Measurements from ENCODE around the gene SNRPD2. TPM values are rescaled to one million over a fixed set of nuclear protein-coding genes. Genes with fewer than 3 reads are reported as not detected.
"Not testable (repeated sequence)": the region's sequence is repeated elsewhere in the genome, so short reads cannot be mapped to it uniquely, and the experiment has no call there.

The SNRPD2 gene
- total RNA-seq, 1 donor from 2014 or later: 738 TPM

- Mint-ChIP-seq H3K27ac (no peak overlapping the region), H3K9me3 (no peaks in the 10 kb centered on the region), H3K36me3 (ENCODE audit: low read depth) (peaks cover 69% of the 10 kb centered on the region), H3K4me3 (ENCODE audit: low read depth) (no peak overlapping the region), H3K27me3 (ENCODE audit: low read depth) (no peaks in the 10 kb centered on the region), H3K4me1 (ENCODE audit: low read depth) (peaks cover 8% of the 10 kb centered on the region)
- DNase-seq (ENCODE audit: low spot score): no peak
- intact Hi-C loops (cut with micrococcal nuclease): no loop called here
Measured at GRCh38 chr19:45687599-45687998, 4.2 kb downstream of the SNRPD2 start.

GRCh38 chr19:45685045-45685444 lies 6.7 kb downstream of the SNRPD2 start:
- H3K9me3 Mint-ChIP-seq; H3K4me3 Mint-ChIP-seq (ENCODE audit: low read depth); H3K27ac Mint-ChIP-seq; intact Hi-C loops (cut with micrococcal nuclease); DNase-seq (ENCODE audit: low spot score); H3K27me3 Mint-ChIP-seq (ENCODE audit: low read depth): not testable (repeated sequence)
- Mint-ChIP-seq H3K36me3 (ENCODE audit: low read depth) (peaks cover 63% of the 10 kb centered on the region), H3K4me1 (ENCODE audit: low read depth) (peaks cover 10% of the 10 kb centered on the region)

GRCh38 chr19:45682908-45683307 lies 8.8 kb downstream of the SNRPD2 start:
- H3K9me3 Mint-ChIP-seq: no peaks in the 10 kb centered on the region
- H3K36me3 Mint-ChIP-seq (ENCODE audit: low read depth): peaks cover 48% of the 10 kb centered on the region
- DNase-seq (ENCODE audit: low spot score): no peak
- H3K27me3 Mint-ChIP-seq (ENCODE audit: low read depth): no peaks in the 10 kb centered on the region
- no peak overlapping the region for H3K4me3 Mint-ChIP-seq (ENCODE audit: low read depth)
- peaks cover 8% of the 10 kb centered on the region for H3K4me1 Mint-ChIP-seq (ENCODE audit: low read depth)
- H3K27ac Mint-ChIP-seq: no peak overlapping the region
- intact Hi-C loops (cut with micrococcal nuclease): no loop called here

GRCh38 chr19:45682117-45682516 lies 9.6 kb downstream of the SNRPD2 start:
- H3K9me3 Mint-ChIP-seq: no peaks in the 10 kb centered on the region
- intact Hi-C loops (cut with micrococcal nuclease): no loop called here
- H3K4me3 Mint-ChIP-seq (ENCODE audit: low read depth): no peak overlapping the region
- no peak overlapping the region for H3K27ac Mint-ChIP-seq
- peaks cover 40% of the 10 kb centered on the region for H3K36me3 Mint-ChIP-seq (ENCODE audit: low read depth)
- no peak for DNase-seq (ENCODE audit: low spot score)
- peaks cover 13% of the 10 kb centered on the region for H3K4me1 Mint-ChIP-seq (ENCODE audit: low read depth)
- peaks cover 2% of the 10 kb centered on the region for H3K27me3 Mint-ChIP-seq (ENCODE audit: low read depth)

GRCh38 chr19:45681391-45682015 lies 10.2 kb downstream of the SNRPD2 start:
- H3K4me3 Mint-ChIP-seq (ENCODE audit: low read depth): peak overlapping the region; percentile 76
- H3K9me3 Mint-ChIP-seq: no peaks in the 10 kb centered on the region
- peaks cover 34% of the 10 kb centered on the region for H3K36me3 Mint-ChIP-seq (ENCODE audit: low read depth)
- DNase-seq (ENCODE audit: low spot score): peak; percentile 86
- H3K27me3 Mint-ChIP-seq (ENCODE audit: low read depth): peaks cover 2% of the 10 kb centered on the region
- H3K27ac Mint-ChIP-seq: peak overlapping the region; percentile 72
- peaks cover 16% of the 10 kb centered on the region for H3K4me1 Mint-ChIP-seq (ENCODE audit: low read depth)
- intact Hi-C loops (cut with micrococcal nuclease): loop anchor here (2.0 kb wide), 1 partner anchor 39 kb away; no protein-coding TSS in a partner anchor

- Mint-ChIP-seq H3K27me3 (ENCODE audit: low read depth) (peaks cover 2% of the 10 kb centered on the region), H3K36me3 (ENCODE audit: low read depth) (peaks cover 3% of the 10 kb centered on the region), H3K4me3 (ENCODE audit: low read depth) (peak overlapping the region; percentile 79), H3K9me3 (no peaks in the 10 kb centered on the region), H3K27ac (peak overlapping the region; percentile 46), H3K4me1 (ENCODE audit: low read depth) (peaks cover 14% of the 10 kb centered on the region)
- intact Hi-C loops (cut with micrococcal nuclease): loop anchor here (1.0 kb wide), 2 partner anchors 8 to 15 kb away; partner anchors contain the start of gene QPCTL
- DNase-seq (ENCODE audit: low spot score): peak; percentile 70
Measured at GRCh38 chr19:45677351-45678230, 14.2 kb downstream of the SNRPD2 start.

GRCh38 chr19:45676851-45677263 lies 14.9 kb downstream of the SNRPD2 start:
- intact Hi-C loops (cut with micrococcal nuclease): loop anchor here (1.0 kb wide), 2 partner anchors 8 to 15 kb away; partner anchors contain the start of gene QPCTL
- Mint-ChIP-seq H3K9me3 (no peaks in the 10 kb centered on the region), H3K27ac (no peak overlapping the region), H3K4me1 (ENCODE audit: low read depth) (peaks cover 11% of the 10 kb centered on the region), H3K27me3 (ENCODE audit: low read depth) (peaks cover 2% of the 10 kb centered on the region), H3K4me3 (ENCODE audit: low read depth) (peak overlapping the region; percentile 58), H3K36me3 (ENCODE audit: low read depth) (peaks cover 1% of the 10 kb centered on the region)
- no peak for DNase-seq (ENCODE audit: low spot score)

- Mint-ChIP-seq H3K36me3 (ENCODE audit: low read depth) (no peaks in the 10 kb centered on the region), H3K4me3 (ENCODE audit: low read depth) (no peak overlapping the region), H3K9me3 (no peaks in the 10 kb centered on the region), H3K27ac (no peak overlapping the region), H3K4me1 (ENCODE audit: low read depth) (peaks cover 16% of the 10 kb centered on the region), H3K27me3 (ENCODE audit: low read depth) (peaks cover 7% of the 10 kb centered on the region)
- intact Hi-C loops (cut with micrococcal nuclease): no loop called here
- no peak for DNase-seq (ENCODE audit: low spot score)
Measured at GRCh38 chr19:45674946-45675345, 16.8 kb downstream of the SNRPD2 start.

- Mint-ChIP-seq H3K4me1 (ENCODE audit: low read depth) (peaks cover 23% of the 10 kb centered on the region), H3K9me3 (no peaks in the 10 kb centered on the region), H3K27me3 (ENCODE audit: low read depth) (peaks cover 5% of the 10 kb centered on the region), H3K4me3 (ENCODE audit: low read depth) (peak overlapping the region; percentile 71), H3K36me3 (ENCODE audit: low read depth) (no peaks in the 10 kb centered on the region), H3K27ac (peak overlapping the region; percentile 33)
- DNase-seq (ENCODE audit: low spot score): peak; percentile 71
- intact Hi-C loops (cut with micrococcal nuclease): no loop called here
Measured at GRCh38 chr19:45670670-45671453, 20.9 kb downstream of the SNRPD2 start.

GRCh38 chr19:45668342-45668871 lies 23.3 kb downstream of the SNRPD2 start:
- H3K4me3 Mint-ChIP-seq (ENCODE audit: low read depth): peak overlapping the region; percentile 87
- no peaks in the 10 kb centered on the region for H3K36me3 Mint-ChIP-seq (ENCODE audit: low read depth)
- H3K4me1 Mint-ChIP-seq (ENCODE audit: low read depth): peaks cover 23% of the 10 kb centered on the region
- peak; percentile 25 for DNase-seq (ENCODE audit: low spot score)
- intact Hi-C loops (cut with micrococcal nuclease): no loop called here
- H3K9me3 Mint-ChIP-seq: no peaks in the 10 kb centered on the region
- H3K27ac Mint-ChIP-seq: peak overlapping the region; percentile 77
- H3K27me3 Mint-ChIP-seq (ENCODE audit: low read depth): peaks cover 5% of the 10 kb centered on the region

GRCh38 chr19:45667620-45668341 lies 24.0 kb downstream of the SNRPD2 start, which contains the start of gene GIPR:
Gene GIPR, plus strand, starts transcription at chr19:45668221. Its CDS starts 1,300 bp downstream, at chr19:45669521.
- peak; percentile 45 for DNase-seq (ENCODE audit: low spot score)
- Mint-ChIP-seq H3K27ac (peak within 1 kb of the TSS; percentile 77), H3K9me3 (no peaks in the 10 kb centered on the region), H3K27me3 (ENCODE audit: low read depth) (peaks cover 5% of the 10 kb centered on the region), H3K4me1 (ENCODE audit: low read depth) (peaks cover 23% of the 10 kb centered on the region), H3K4me3 (ENCODE audit: low read depth) (peak within 1 kb of the TSS; percentile 87), H3K36me3 (ENCODE audit: low read depth) (no peaks in the 10 kb centered on the region)
- intact Hi-C loops (cut with micrococcal nuclease): no loop called here

GRCh38 chr19:45664575-45664974 lies 27.2 kb downstream of the SNRPD2 start:
- no peak overlapping the region for H3K27ac Mint-ChIP-seq

More at GRCh38 chr19:45664575-45664974, 27.2 kb downstream of the SNRPD2 start:
- Mint-ChIP-seq H3K27me3 (ENCODE audit: low read depth) (peaks cover 6% of the 10 kb centered on the region), H3K9me3 (no peaks in the 10 kb centered on the region), H3K4me3 (ENCODE audit: low read depth) (no peak overlapping the region), H3K36me3 (ENCODE audit: low read depth) (no peaks in the 10 kb centered on the region), H3K4me1 (ENCODE audit: low read depth) (peaks cover 15% of the 10 kb centered on the region)
- intact Hi-C loops (cut with micrococcal nuclease): no loop called here
- no peak for DNase-seq (ENCODE audit: low spot score)
